Upper lobe of left lung (tissue), 4 donors: ENCODE results near the gene GLRX2.

Experiments
- EP300 ChIP-seq, 4 donors: sonication (generic); formaldehyde crosslinking; IDR thresholded peaks; one replicate each; pipeline ENCODE4 v1.5.1; 2017; ENCODE audit warnings: antibody characterized with exemption in 4 of 4, control low read depth in 2 of 4
- POLR2A ChIP-seq, 4 donors: fragments of 450-650 bp; IDR thresholded peaks; one replicate each; pipeline ENCODE4 v1.5.1; 2016 to 2017; ENCODE audit warnings: antibody characterized with exemption in 4 of 4, mild to moderate bottlenecking in 2 of 4
- POLR2AphosphoS5 ChIP-seq, 2 donors: sonication (generic); formaldehyde crosslinking; IDR thresholded peaks; one replicate each; pipeline ENCODE4 v1.5.1; 2017; ENCODE audit warnings: antibody characterized with exemption in 2 of 2
- TF ChIP-seq, protein P1 (sequence below), 6 experiments: fragments of 450-650 bp in 4 of 6; fragments of 200-600 bp in 2 of 6; sonication (generic) in 2 of 6; IDR thresholded peaks; one replicate each; pipeline ENCODE4 v1.5.1; 2016 to 2019; ENCODE audit warnings: antibody characterized with exemption in 6 of 6

DNA sequence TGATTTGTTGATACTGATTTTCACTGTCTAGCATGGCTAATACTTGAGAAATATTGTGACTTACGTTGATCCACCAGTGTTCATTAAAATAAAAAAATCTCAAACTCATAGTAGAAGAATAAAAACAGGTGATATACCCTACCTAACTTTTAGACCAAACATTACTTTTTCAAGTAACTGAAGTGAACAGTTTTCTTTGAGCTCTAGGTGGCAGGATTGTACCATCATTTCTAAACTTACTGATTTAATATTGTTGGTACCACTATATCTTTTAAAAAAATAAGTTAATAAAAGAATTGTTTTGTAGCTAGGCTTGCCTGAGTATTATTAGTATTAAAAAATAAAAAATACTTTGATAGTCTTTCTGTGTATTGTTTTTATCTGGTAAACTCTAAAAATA, 38.1 kb upstream of the GLRX2 start:
- TF ChIP-seq EP300 (IDR thresholded peaks at IDR 0.05) (no peak), POLR2A (IDR thresholded peaks at IDR 0.05) (no peak), POLR2AphosphoS5 (IDR thresholded peaks at IDR 0.05) (no peak)
- TF ChIP-seq, protein P1, sequence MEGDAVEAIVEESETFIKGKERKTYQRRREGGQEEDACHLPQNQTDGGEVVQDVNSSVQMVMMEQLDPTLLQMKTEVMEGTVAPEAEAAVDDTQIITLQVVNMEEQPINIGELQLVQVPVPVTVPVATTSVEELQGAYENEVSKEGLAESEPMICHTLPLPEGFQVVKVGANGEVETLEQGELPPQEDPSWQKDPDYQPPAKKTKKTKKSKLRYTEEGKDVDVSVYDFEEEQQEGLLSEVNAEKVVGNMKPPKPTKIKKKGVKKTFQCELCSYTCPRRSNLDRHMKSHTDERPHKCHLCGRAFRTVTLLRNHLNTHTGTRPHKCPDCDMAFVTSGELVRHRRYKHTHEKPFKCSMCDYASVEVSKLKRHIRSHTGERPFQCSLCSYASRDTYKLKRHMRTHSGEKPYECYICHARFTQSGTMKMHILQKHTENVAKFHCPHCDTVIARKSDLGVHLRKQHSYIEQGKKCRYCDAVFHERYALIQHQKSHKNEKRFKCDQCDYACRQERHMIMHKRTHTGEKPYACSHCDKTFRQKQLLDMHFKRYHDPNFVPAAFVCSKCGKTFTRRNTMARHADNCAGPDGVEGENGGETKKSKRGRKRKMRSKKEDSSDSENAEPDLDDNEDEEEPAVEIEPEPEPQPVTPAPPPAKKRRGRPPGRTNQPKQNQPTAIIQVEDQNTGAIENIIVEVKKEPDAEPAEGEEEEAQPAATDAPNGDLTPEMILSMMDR (IDR thresholded peaks at IDR 0.05), result peak in 3 of 6 experiments; percentile 12 to 17 (median 13)
